IMR-90 (cell line): ENCODE measurements around the gene ANKRD33B. TPM values are rescaled to one million over a fixed set of nuclear protein-coding genes. Genes with fewer than 3 reads are reported as not detected.

Source experiments
- ATAC-seq: fragments of 200-7000 bp; cut with Tn5 transposase; 2 replicates; pipeline ENCODE4 v1.9.1; 2020; ENCODE audit warnings: low read depth, mild to moderate bottlenecking, moderate library complexity
- BruUV-seq: library from RNA; stranded (reverse); fragments of 400-500 nt; replicated peaks from 2 replicates; lab custom pipeline; 2021; lab: Mats Ljungman, UMichigan
- CTCF ChIA-PET: fragments of 300-600 bp; formaldehyde crosslinking; extraction: SDS; loops from one replicate; lab custom pipeline; 2021; ENCODE audit warnings: antibody characterized with exemption; lab: Yijun Ruan, JAX
- POLR2A ChIA-PET: fragments of 300-600 bp; sonication (Branson Sonifier 250); formaldehyde crosslinking; loops from one replicate; lab custom pipeline; 2022; ENCODE audit warnings: antibody characterized with exemption; ENCODE audit not compliant: unreplicated experiment; lab: Charles Lee
- DNase-seq: peaks from one replicate; pipeline ENCODE4 v3.0.0; 2013
- H2AFZ ChIP-seq: replicated peaks from 2 replicates; pipeline ENCODE3; 2013; ENCODE audit warnings: low read length, mild to moderate bottlenecking; ENCODE audit not compliant: poor library complexity
- H2AK5ac ChIP-seq: 2 replicates; pipeline ENCODE4 v1.6.1; 2013; ENCODE audit warnings: low read depth, low read length, inconsistent platforms
- H2AK9ac ChIP-seq: replicated peaks from 2 replicates; pipeline ENCODE3; 2013; ENCODE audit warnings: mild to moderate bottlenecking, low read depth, low read length, moderate library complexity; ENCODE audit not compliant: poor library complexity
- H2BK120ac ChIP-seq: 2 replicates; pipeline ENCODE4 v1.6.1; 2013; ENCODE audit warnings: low read depth, low read length, inconsistent platforms
- H2BK15ac ChIP-seq: 3 replicates; pipeline ENCODE4 v1.6.1; 2013; ENCODE audit warnings: low read depth, low read length, inconsistent platforms
- H2BK20ac ChIP-seq: 2 replicates; pipeline ENCODE4 v1.6.1; 2013; ENCODE audit warnings: low read depth, mild to moderate bottlenecking, inconsistent platforms, low read length, moderate library complexity
- H2BK5ac ChIP-seq: 2 replicates; pipeline ENCODE4 v1.6.1; 2013; ENCODE audit warnings: mild to moderate bottlenecking, low read depth, low read length, inconsistent platforms; ENCODE audit not compliant: poor library complexity, severe bottlenecking
- H3K14ac ChIP-seq: replicated peaks from 2 replicates; pipeline ENCODE4 v1.6.1; 2013; ENCODE audit warnings: low read depth, low read length, inconsistent platforms
- H3K18ac ChIP-seq: 2 replicates; pipeline ENCODE4 v1.6.1; 2013; ENCODE audit warnings: low read depth, low read length, control low read depth
- H3K23ac ChIP-seq: 2 replicates; pipeline ENCODE4 v1.6.1; 2013; ENCODE audit warnings: low read depth, low read length, inconsistent platforms
- H3K27ac ChIP-seq: 2 replicates; pipeline ENCODE4 v1.5.1; 2013; ENCODE audit warnings: mild to moderate bottlenecking, control low read depth, low read length; ENCODE audit not compliant: insufficient read depth
- H3K27me3 ChIP-seq: 2 replicates; pipeline ENCODE4 v1.6.1; 2013; ENCODE audit warnings: low read length; ENCODE audit not compliant: control insufficient read depth, insufficient read depth
- H3K36me3 ChIP-seq: 2 replicates; pipeline ENCODE4 v1.6.1; 2013; ENCODE audit warnings: low read length, mixed read lengths; ENCODE audit not compliant: control insufficient read depth, insufficient read depth
- H3K4ac ChIP-seq: 2 replicates; pipeline ENCODE4 v1.6.1; 2013; ENCODE audit warnings: low read depth, low read length, inconsistent platforms
- H3K4me1 ChIP-seq: 2 replicates; pipeline ENCODE4 v1.6.1; 2013; ENCODE audit warnings: low read length, mixed read lengths; ENCODE audit not compliant: control insufficient read depth, insufficient read depth
- H3K4me2 ChIP-seq: 2 replicates; pipeline ENCODE4 v1.6.1; 2013; ENCODE audit warnings: low read depth, mild to moderate bottlenecking, control low read depth, low read length, moderate library complexity
- H3K4me3 ChIP-seq: 2 replicates; pipeline ENCODE4 v1.5.1; 2013; ENCODE audit warnings: low read depth, mild to moderate bottlenecking, control low read depth, low read length, moderate library complexity; ENCODE audit not compliant: insufficient read depth
- H3K56ac ChIP-seq: 2 replicates; pipeline ENCODE4 v1.6.1; 2013; ENCODE audit warnings: low read length, inconsistent platforms; ENCODE audit not compliant: insufficient read depth; ENCODE audit errors: extremely low read depth
- H3K79me1 ChIP-seq, 2 experiments: 2 replicates each; pipeline ENCODE4 v1.6.1; 2013; ENCODE audit warnings: low read length in 2 of 2, inconsistent platforms in 1 of 2, low read depth in 1 of 2
- H3K9ac ChIP-seq: 2 replicates; pipeline ENCODE4 v1.6.1; 2013; ENCODE audit warnings: low read depth, low read length, control low read depth
- H3K9me1 ChIP-seq: 2 replicates; pipeline ENCODE4 v1.6.1; 2013; ENCODE audit warnings: low read length, inconsistent platforms; ENCODE audit not compliant: insufficient read depth
- H3K9me3 ChIP-seq: 2 replicates; pipeline ENCODE4 v1.6.1; 2013; ENCODE audit warnings: low read length; ENCODE audit not compliant: control insufficient read depth, insufficient read depth
- H4K20me1 ChIP-seq: 2 replicates; pipeline ENCODE4 v1.6.1; 2013; ENCODE audit warnings: low read length, inconsistent platforms; ENCODE audit not compliant: insufficient read depth
- H4K5ac ChIP-seq: 2 replicates; pipeline ENCODE4 v1.6.1; 2013; ENCODE audit warnings: mild to moderate bottlenecking, low read depth, low read length, control low read depth
- H4K8ac ChIP-seq, 2 experiments: 2 replicates each; pipeline ENCODE4 v1.6.1; 2013; ENCODE audit warnings: low read depth in 2 of 2, low read length in 2 of 2, control low read depth in 1 of 2, inconsistent platforms in 1 of 2
- H4K91ac ChIP-seq: 2 replicates; pipeline ENCODE4 v1.6.1; 2013; ENCODE audit warnings: low read depth, low read length, inconsistent platforms; ENCODE audit not compliant: insufficient read depth
- CEBPB ChIP-seq: IDR thresholded peaks from 2 replicates; pipeline ENCODE4 v1.6.1; 2012; ENCODE audit warnings: low read depth, low read length, improper control_type of control experiment
- FOS ChIP-seq: fragments of 150-350 bp; IDR thresholded peaks from 2 replicates; pipeline ENCODE4 v1.6.1; 2016; ENCODE audit warnings: low read depth, low read length
- MAZ ChIP-seq: IDR thresholded peaks from 2 replicates; pipeline ENCODE4 v1.6.1; 2012; ENCODE audit warnings: low read depth, mild to moderate bottlenecking, low read length, improper control_type of control experiment, moderate library complexity, borderline replicate concordance
- SMC3 ChIP-seq: fragments of 150-350 bp; IDR thresholded peaks from 2 replicates; pipeline ENCODE4 v1.6.1; 2016; ENCODE audit warnings: low read depth, mild to moderate bottlenecking, antibody characterized with exemption, low read length, moderate library complexity
- WGBS, 2 experiments: methylation state at CpG; one replicate each; pipeline versions ENCODE4 v1.1.5 to v1.1.7; 2013; ENCODE audit warnings: missing lambda C conversion rate in 2 of 2; ENCODE audit not compliant: insufficient read length in 1 of 2; ENCODE audit errors: extremely low coverage in 2 of 2; 5-methylcytosine and 5-hydroxymethylcytosine counted together
- dilution Hi-C: fragments of 300-500 bp; cut with HindIII; formaldehyde crosslinking; loops from one replicate; pipeline ENCODE4 v1.14.3; 2018; ENCODE audit warnings: low sequenced_read_pairs; ENCODE audit not compliant: unreplicated experiment
- in situ Hi-C: fragments of 300-500 bp; cut with MboI; formaldehyde crosslinking; loops from 3 replicates; pipeline ENCODE4 v1.14.3; 2019; ENCODE audit warnings: low sequenced_read_pairs, inconsistent platforms, mixed read lengths
- intact Hi-C: fragments of 100-400 bp; cut with micrococcal nuclease; formaldehyde crosslinking; loops from 2 replicates; pipeline ENCODE4 v1.10.0; 2022
- polyA plus RNA-seq, 3 experiments: library from polyadenylated mRNA; depleted of rRNA; stranded (reverse); fragments of >200 nt; gene quantifications; 2 replicates each; pipeline ENCODE4 v1.2.3, GENCODE V29; 2012; ENCODE audit warnings: low replicate concordance in 1 of 3
- total RNA-seq: library from RNA; depleted of rRNA; stranded (reverse); fragments of >200 nt; gene quantifications from 2 replicates; pipeline ENCODE4 v1.2.3, GENCODE V29; 2012
- TF ChIP-seq, protein P1 (sequence below): fragments of 150-350 bp; IDR thresholded peaks from 2 replicates; pipeline ENCODE4 v1.6.1; 2016; ENCODE audit warnings: low read depth, mild to moderate bottlenecking, low read length, moderate library complexity, borderline replicate concordance

Gene ANKRD33B
- total and polyA plus RNA-seq, 2 of the 4 experiments (the other 2 are of a cell fraction), result 2.5 to 3.3 TPM

DNA sequence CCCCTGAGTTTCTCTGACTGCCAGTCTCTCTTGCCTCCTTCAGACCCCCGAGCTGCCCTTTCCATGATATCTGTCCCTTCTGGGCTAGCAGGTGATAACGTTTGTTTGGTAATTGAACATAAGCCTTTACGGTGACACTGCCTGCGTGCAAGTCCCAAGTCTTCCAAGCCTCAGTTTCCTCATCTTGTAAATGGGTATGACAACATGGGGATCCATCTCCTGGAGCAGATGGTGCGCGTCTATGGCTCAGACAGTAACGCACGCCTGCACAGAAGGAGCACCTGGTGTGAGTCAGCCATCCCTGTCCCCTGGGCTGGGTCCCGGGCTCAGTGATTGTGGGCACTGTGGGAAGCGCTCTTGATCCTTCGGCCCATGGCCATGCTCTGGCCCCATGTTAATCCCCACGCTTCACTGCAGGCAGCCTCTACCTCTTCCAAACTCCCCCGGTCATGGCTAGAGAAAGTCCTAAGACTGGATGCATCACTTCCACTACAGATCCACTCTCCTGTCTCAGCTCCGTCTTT lies 111.4 kb downstream of the ANKRD33B start:
- H3K4me3 ChIP-seq, result no peak overlapping the region
- H3K23ac ChIP-seq, result no peak overlapping the region
- H3K9me3 ChIP-seq, result no peaks in the 10 kb centered on the region
- no peak overlapping the region for H2AK5ac ChIP-seq
- intact Hi-C loops (no loop called here), in situ Hi-C loops (no loop called here), dilution Hi-C loops (no loop called here)
- H3K27ac ChIP-seq, result no peak overlapping the region
- ChIA-PET POLR2A (no interaction called here), CTCF (interaction anchor here (0.6 kb wide), 1 partner anchor 222 kb away, joined by 3 read pairs; no protein-coding TSS in a partner anchor)
- H4K91ac ChIP-seq, result no peak overlapping the region
- DNase-seq, result no peak
- no peak overlapping the region for H3K4ac ChIP-seq
- H2AK9ac ChIP-seq, result no peak overlapping the region
- H3K79me1 ChIP-seq, result peaks cover 5 to 9% of the 10 kb centered on the region in 2 experiments; a peak in 1 of 4 replicates
- peaks cover 6% of the 10 kb centered on the region; the same call in 1 of the 2 replicates for H3K9me1 ChIP-seq
- no peak for ATAC-seq
- no peak overlapping the region for H2AFZ ChIP-seq
- TF ChIP-seq SMC3 (no peak), MAZ (no peak), CEBPB (no peak), FOS (no peak)
- TF ChIP-seq, protein P1, sequence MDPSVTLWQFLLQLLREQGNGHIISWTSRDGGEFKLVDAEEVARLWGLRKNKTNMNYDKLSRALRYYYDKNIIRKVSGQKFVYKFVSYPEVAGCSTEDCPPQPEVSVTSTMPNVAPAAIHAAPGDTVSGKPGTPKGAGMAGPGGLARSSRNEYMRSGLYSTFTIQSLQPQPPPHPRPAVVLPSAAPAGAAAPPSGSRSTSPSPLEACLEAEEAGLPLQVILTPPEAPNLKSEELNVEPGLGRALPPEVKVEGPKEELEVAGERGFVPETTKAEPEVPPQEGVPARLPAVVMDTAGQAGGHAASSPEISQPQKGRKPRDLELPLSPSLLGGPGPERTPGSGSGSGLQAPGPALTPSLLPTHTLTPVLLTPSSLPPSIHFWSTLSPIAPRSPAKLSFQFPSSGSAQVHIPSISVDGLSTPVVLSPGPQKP, result no peak
- peaks cover 25% of the 10 kb centered on the region for H3K36me3 ChIP-seq
- WGBS, 2 experiments, result 90% methylated on average over 6 of the region's 14 CpGs; no CpG with 5 or more reads in 1 of the 2 experiments
- H2BK5ac ChIP-seq, result no peak overlapping the region
- H4K5ac ChIP-seq, result no peak overlapping the region
- no peak overlapping the region for H2BK120ac ChIP-seq
- H2BK20ac ChIP-seq, result no peak overlapping the region
- no peak overlapping the region for H3K56ac ChIP-seq
- no peaks in the 10 kb centered on the region for H4K20me1 ChIP-seq
- H3K4me2 ChIP-seq, result no peak overlapping the region
- H4K8ac ChIP-seq, result no peak overlapping the region
- H3K18ac ChIP-seq, result no peak overlapping the region
- no TSS peak for BruUV-seq
- no peaks in the 10 kb centered on the region; the same call in 1 of the 2 replicates for H3K4me1 ChIP-seq
- peaks cover 2% of the 10 kb centered on the region for H3K27me3 ChIP-seq
- no peak overlapping the region for H3K9ac ChIP-seq
- no peak overlapping the region for H3K14ac ChIP-seq
- no peak overlapping the region for H2BK15ac ChIP-seq
